Smooth muscle cell (in vitro differentiated cells): ENCODE data around the gene ZSCAN10. TPM values are rescaled to one million over a fixed set of nuclear protein-coding genes. Genes with fewer than 3 reads are reported as not detected.

ENCODE experiments used
- DNase-seq: peaks from one replicate; lab custom pipeline; 2025; ENCODE audit not compliant: unreplicated experiment; lab: John Stamatoyannopoulos, UW
- H2AFZ ChIP-seq: fragments of 200-600 bp; sonication (generic); 2 replicates; pipeline ENCODE4 v1.6.0; 2016; ENCODE audit warnings: antibody characterized with exemption, low read depth, mild to moderate bottlenecking
- H3F3A ChIP-seq: fragments of 200-600 bp; sonication (generic); 2 replicates; pipeline ENCODE4 v1.6.0; 2017; ENCODE audit warnings: antibody characterized with exemption, low read depth
- H3K27ac ChIP-seq: fragments of 200-600 bp; sonication (generic); 2 replicates; pipeline ENCODE4 v1.5.1; 2016; ENCODE audit warnings: low read depth, mild to moderate bottlenecking
- H3K27me3 ChIP-seq: fragments of 200-600 bp; sonication (generic); 2 replicates; pipeline ENCODE4 v1.6.1; 2016; ENCODE audit warnings: low read depth, mild to moderate bottlenecking
- H3K36me3 ChIP-seq: fragments of 200-600 bp; sonication (generic); 2 replicates; pipeline ENCODE4 v1.5.1; 2016; ENCODE audit warnings: low read depth
- H3K4me1 ChIP-seq: fragments of 200-600 bp; sonication (generic); 2 replicates; pipeline ENCODE4 v1.5.1; 2016; ENCODE audit warnings: low read depth
- H3K4me2 ChIP-seq: fragments of 200-600 bp; sonication (generic); 2 replicates; pipeline ENCODE4 v1.6.0; 2016; ENCODE audit warnings: mild to moderate bottlenecking
- H3K4me3 ChIP-seq: fragments of 200-600 bp; sonication (generic); 2 replicates; pipeline ENCODE4 v1.5.1; 2016; ENCODE audit warnings: mild to moderate bottlenecking
- H3K79me2 ChIP-seq: fragments of 200-600 bp; sonication (generic); 2 replicates; pipeline ENCODE4 v1.6.0; 2016; ENCODE audit warnings: low read depth, mild to moderate bottlenecking
- H3K9ac ChIP-seq: fragments of 200-600 bp; sonication (generic); 2 replicates; pipeline ENCODE4 v1.6.0; 2016; ENCODE audit warnings: low read depth
- H3K9me3 ChIP-seq: fragments of 200-600 bp; sonication (generic); replicated peaks from 2 replicates; pipeline ENCODE4 v1.5.1; 2016; ENCODE audit warnings: low read depth
- H4K20me1 ChIP-seq: fragments of 200-600 bp; sonication (generic); 2 replicates; pipeline ENCODE4 v1.6.0; 2016; ENCODE audit warnings: low read depth
- CTCF ChIP-seq: fragments of 200-600 bp; sonication (generic); IDR thresholded peaks from 2 replicates; pipeline ENCODE4 v1.5.1; 2017; ENCODE audit warnings: borderline replicate concordance, mild to moderate bottlenecking, antibody characterized with exemption; ENCODE audit not compliant: insufficient read depth, poor library complexity, severe bottlenecking
- WGBS: methylation state at CpG from one replicate; pipeline ENCODE4 v1.1.7; 2016; ENCODE audit warnings: low lambda C conversion rate; 5-methylcytosine and 5-hydroxymethylcytosine counted together
- polyA plus RNA-seq: library from polyadenylated mRNA; unstranded; fragments of >200 nt; fragmentation: Nextera tagmentation; extraction: Ambion mirVana; gene quantifications from 2 replicates; pipeline ENCODE4 v1.2.1, GENCODE V29; 2016
- total RNA-seq: library from RNA; depleted of rRNA; stranded (reverse); fragments of >200 nt; gene quantifications from 2 replicates; pipeline ENCODE4 v1.2.3, GENCODE V29; 2014

ZSCAN10 gene
- total and polyA plus RNA-seq, 2 experiments from 2014 or later = not detected

GRCh38 chr16:3135126-3135715 is 36.1 kb upstream of the ZSCAN10 start:
- H3K27me3 ChIP-seq = no peaks in the 10 kb centered on the region
- H2AFZ ChIP-seq = peak overlapping the region; percentile 96
- H3K9me3 ChIP-seq = no peaks in the 10 kb centered on the region
- peaks cover 10% of the 10 kb centered on the region for H3K4me1 ChIP-seq
- no peak for TF ChIP-seq CTCF
- H3K4me2 ChIP-seq = peak overlapping the region; percentile 96
- peak overlapping the region; percentile 61 for H3K27ac ChIP-seq
- no peak for DNase-seq
- peaks cover 45% of the 10 kb centered on the region for H3K79me2 ChIP-seq
- H3K4me3 ChIP-seq = peak overlapping the region; percentile 80
- H3K36me3 ChIP-seq = no peaks in the 10 kb centered on the region
- H3K9ac ChIP-seq = peak overlapping the region; percentile 89
- H4K20me1 ChIP-seq = peaks cover 3% of the 10 kb centered on the region
- WGBS = 1% methylated on average over 35 of the region's 43 CpGs
- peaks cover 4% of the 10 kb centered on the region for H3F3A ChIP-seq

- H3F3A ChIP-seq = peaks cover 4% of the 10 kb centered on the region
- H3K4me2 ChIP-seq = peak within 1 kb of the TSS; percentile 96
- H2AFZ ChIP-seq = peak within 1 kb of the TSS; percentile 96
- peaks cover 3% of the 10 kb centered on the region for H4K20me1 ChIP-seq
- H3K4me3 ChIP-seq = peak within 1 kb of the TSS; percentile 80
- no peak for TF ChIP-seq CTCF
- H3K79me2 ChIP-seq = peaks cover 45% of the 10 kb centered on the region
- peaks cover 10% of the 10 kb centered on the region for H3K4me1 ChIP-seq
- no peaks in the 10 kb centered on the region for H3K9me3 ChIP-seq
- DNase-seq = peak; percentile 79
- peak within 1 kb of the TSS; percentile 76 for H3K27ac ChIP-seq
- peak within 1 kb of the TSS; percentile 89 for H3K9ac ChIP-seq
- under 1% methylated on average over 54 of the region's 63 CpGs for WGBS
- H3K36me3 ChIP-seq = no peaks in the 10 kb centered on the region
- no peaks in the 10 kb centered on the region for H3K27me3 ChIP-seq
Observed at GRCh38 chr16:3134338-3135125, 35.4 kb upstream of the ZSCAN10 start, which contains the start of gene ZNF213. ZNF213 (plus strand) TSS chr16:3135029; CDS start chr16:3137281, 2,252 bp downstream.

GRCh38 chr16:3133844-3134243 is 34.8 kb upstream of the ZSCAN10 start:
- H3K27ac ChIP-seq = peak overlapping the region; percentile 76
- no peak for TF ChIP-seq CTCF
- H3F3A ChIP-seq = peaks cover 5% of the 10 kb centered on the region
- peaks cover 45% of the 10 kb centered on the region for H3K79me2 ChIP-seq
- peak overlapping the region; percentile 96 for H3K4me2 ChIP-seq
- peak overlapping the region; percentile 80 for H3K4me3 ChIP-seq
- H3K27me3 ChIP-seq = no peaks in the 10 kb centered on the region
- H3K36me3 ChIP-seq = no peaks in the 10 kb centered on the region
- no peak overlapping the region for H2AFZ ChIP-seq
- no peak for DNase-seq
- no peaks in the 10 kb centered on the region for H3K9me3 ChIP-seq
- WGBS = 36% methylated on average over 7 of the region's 7 CpGs
- peaks cover 8% of the 10 kb centered on the region for H4K20me1 ChIP-seq
- peak overlapping the region; percentile 89 for H3K9ac ChIP-seq
- peaks cover 15% of the 10 kb centered on the region for H3K4me1 ChIP-seq
